ENCODE data around the gene TSPEAR. TPM values are rescaled to one million over a fixed set of nuclear protein-coding genes. Genes with fewer than 3 reads are reported as not detected.

TSPEAR gene
- total RNA-seq, 3 donors from 2014 or later (not counting 1 experiment from before 2014, with no cell fraction given): not detected

DNA sequence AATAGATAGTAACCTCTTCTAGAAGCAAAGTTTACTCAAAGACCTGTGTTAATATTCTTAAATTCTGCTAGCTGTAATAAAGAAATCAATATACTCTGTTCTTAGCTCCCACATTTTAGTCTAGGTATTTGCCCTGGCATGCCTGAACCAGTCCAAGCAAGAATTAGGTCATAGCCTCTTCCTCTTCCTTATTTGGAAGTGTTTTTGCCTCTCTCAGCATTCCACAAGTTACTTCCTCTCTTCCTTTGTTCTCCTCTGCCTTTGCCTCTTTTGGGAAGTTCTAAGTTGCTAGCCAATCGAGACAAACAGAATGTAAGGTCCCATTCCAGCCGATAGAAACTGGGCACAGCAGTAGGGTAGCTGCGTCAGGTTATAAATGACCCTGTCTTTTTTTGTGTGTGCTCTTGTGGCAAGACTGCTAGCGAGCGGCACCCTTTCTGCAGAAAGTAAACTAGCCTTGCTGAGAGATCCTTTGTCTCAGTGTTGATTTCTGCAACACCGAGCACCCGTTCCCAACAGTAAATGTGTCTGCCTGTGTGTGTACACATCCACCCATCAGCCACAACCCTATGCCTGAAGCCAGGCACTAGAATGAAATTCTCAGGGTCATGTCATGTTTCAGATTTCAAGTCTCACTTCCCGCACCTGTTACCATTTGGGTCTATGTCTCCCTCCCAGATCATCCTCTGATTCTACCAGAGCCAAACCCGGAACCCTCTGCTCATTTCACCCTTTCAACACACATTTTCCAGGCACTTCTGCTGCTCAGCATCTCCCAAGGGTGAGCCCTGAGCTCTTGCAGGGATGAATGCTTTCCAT, 218.6 kb downstream of the TSPEAR start:
- TF ChIP-seq, protein P1, sequence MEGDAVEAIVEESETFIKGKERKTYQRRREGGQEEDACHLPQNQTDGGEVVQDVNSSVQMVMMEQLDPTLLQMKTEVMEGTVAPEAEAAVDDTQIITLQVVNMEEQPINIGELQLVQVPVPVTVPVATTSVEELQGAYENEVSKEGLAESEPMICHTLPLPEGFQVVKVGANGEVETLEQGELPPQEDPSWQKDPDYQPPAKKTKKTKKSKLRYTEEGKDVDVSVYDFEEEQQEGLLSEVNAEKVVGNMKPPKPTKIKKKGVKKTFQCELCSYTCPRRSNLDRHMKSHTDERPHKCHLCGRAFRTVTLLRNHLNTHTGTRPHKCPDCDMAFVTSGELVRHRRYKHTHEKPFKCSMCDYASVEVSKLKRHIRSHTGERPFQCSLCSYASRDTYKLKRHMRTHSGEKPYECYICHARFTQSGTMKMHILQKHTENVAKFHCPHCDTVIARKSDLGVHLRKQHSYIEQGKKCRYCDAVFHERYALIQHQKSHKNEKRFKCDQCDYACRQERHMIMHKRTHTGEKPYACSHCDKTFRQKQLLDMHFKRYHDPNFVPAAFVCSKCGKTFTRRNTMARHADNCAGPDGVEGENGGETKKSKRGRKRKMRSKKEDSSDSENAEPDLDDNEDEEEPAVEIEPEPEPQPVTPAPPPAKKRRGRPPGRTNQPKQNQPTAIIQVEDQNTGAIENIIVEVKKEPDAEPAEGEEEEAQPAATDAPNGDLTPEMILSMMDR (IDR thresholded peaks at IDR 0.05): no peak
- Histone ChIP-seq H3K4me3 (ENCODE audit: low read length) (no peak overlapping the region), H3K27me3 (ENCODE audit: control insufficient read depth, insufficient read depth, low read length) (no peaks in the 10 kb centered on the region), H3K4me1 (ENCODE audit: control insufficient read depth, insufficient read depth, low read length) (no peaks in the 10 kb centered on the region), H3K9me3 (ENCODE audit: control insufficient read depth, insufficient read depth, low read length) (peaks cover 18% of the 10 kb centered on the region), H3K27ac (ENCODE audit: low read length) (no peak overlapping the region), H3K36me3 (ENCODE audit: control insufficient read depth, insufficient read depth, low read length) (no peaks in the 10 kb centered on the region)
- WGBS (ENCODE audit: insufficient coverage): 93% methylated on average over 9 of the region's 9 CpGs
- intact Hi-C loops (cut with micrococcal nuclease): no loop called here
- DNase-seq: no peak
- Mint-ChIP-seq H3K9me3 (peaks cover 5 to 7% of the 10 kb centered on the region in 2 donors), H3K36me3 (peaks cover 15% of the 10 kb centered on the region), H3K4me1 (peaks cover 0 to 11% of the 10 kb centered on the region in 2 donors), H3K27ac (no peak overlapping the region), H3K27me3 (ENCODE audit: low read depth in 2 of 2) (peaks cover 8 to 33% of the 10 kb centered on the region in 2 donors), H3K4me3 (no peak overlapping the region)
- ATAC-seq: no peak

DNA sequence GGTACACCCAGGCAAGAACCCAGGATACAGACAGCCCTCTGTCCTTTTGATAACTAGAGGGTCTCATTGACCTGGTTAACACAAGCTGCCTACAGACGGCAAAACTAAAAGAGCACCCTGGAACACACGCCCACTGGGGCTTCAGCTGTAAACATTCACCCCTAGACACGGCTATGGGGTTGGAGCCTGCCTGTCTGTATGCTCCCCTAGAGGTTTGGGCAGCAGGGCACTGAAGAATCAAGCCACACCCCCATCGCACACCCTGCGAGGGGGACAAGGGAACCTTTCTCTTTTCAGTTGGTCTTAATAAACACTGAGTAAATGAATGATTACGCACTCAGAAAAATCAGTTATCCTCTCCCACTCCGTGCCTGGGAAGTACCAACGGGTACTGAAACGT, 220.6 kb downstream of the TSPEAR start:
- WGBS (ENCODE audit: insufficient coverage): 88% methylated on average over 9 of the region's 9 CpGs
- H3K27me3 Mint-ChIP-seq (ENCODE audit: low read depth in 2 of 2): peaks cover 12 to 26% of the 10 kb centered on the region in 2 donors
- no peak overlapping the region for H3K4me3 Mint-ChIP-seq
- DNase-seq (no peak), ATAC-seq (no peak)
- intact Hi-C loops (cut with micrococcal nuclease): no loop called here
- TF ChIP-seq, protein P1 (IDR thresholded peaks at IDR 0.05): no peak
- peaks cover 15% of the 10 kb centered on the region for H3K36me3 Mint-ChIP-seq
- H3K4me1 Mint-ChIP-seq: peaks cover 0 to 14% of the 10 kb centered on the region in 2 donors
- H3K9me3 Mint-ChIP-seq: peaks cover 5 to 7% of the 10 kb centered on the region in 2 donors
- Histone ChIP-seq H3K27ac (ENCODE audit: low read length) (no peak overlapping the region), H3K9me3 (ENCODE audit: control insufficient read depth, insufficient read depth, low read length) (peaks cover 18% of the 10 kb centered on the region), H3K36me3 (ENCODE audit: control insufficient read depth, insufficient read depth, low read length) (no peaks in the 10 kb centered on the region), H3K4me3 (ENCODE audit: low read length) (no peak overlapping the region), H3K27me3 (ENCODE audit: control insufficient read depth, insufficient read depth, low read length) (no peaks in the 10 kb centered on the region), H3K4me1 (ENCODE audit: control insufficient read depth, insufficient read depth, low read length) (no peaks in the 10 kb centered on the region)
- no peak overlapping the region for H3K27ac Mint-ChIP-seq

DNA sequence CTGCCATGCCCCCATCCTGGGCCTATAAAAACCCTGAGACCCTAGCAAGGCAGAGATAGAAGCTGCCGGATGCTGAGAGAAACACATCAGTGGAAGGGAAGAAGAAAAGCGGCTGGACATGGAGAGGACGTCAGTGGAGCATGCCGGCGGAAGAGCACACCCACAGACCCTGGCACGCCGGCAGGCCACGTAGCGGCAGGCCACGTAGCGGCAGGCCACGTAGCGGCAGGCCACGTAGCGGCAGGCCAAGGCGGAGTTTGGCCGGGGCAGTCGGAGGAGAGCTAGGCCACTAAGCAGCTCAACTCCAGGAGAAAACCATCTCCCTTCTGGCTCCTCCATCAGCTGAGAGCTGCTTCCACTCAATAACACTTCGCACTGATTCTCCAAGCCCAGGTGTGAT, 221.0 kb downstream of the TSPEAR start:
- ATAC-seq: no peak
- no peak overlapping the region for H3K27ac ChIP-seq (ENCODE audit: low read length)
- H3K36me3 ChIP-seq (ENCODE audit: control insufficient read depth, insufficient read depth, low read length): no peaks in the 10 kb centered on the region
- TF ChIP-seq, protein P1 (IDR thresholded peaks at IDR 0.05): no peak
- no peaks in the 10 kb centered on the region for H3K4me1 ChIP-seq (ENCODE audit: control insufficient read depth, insufficient read depth, low read length)
- Mint-ChIP-seq H3K36me3 (peaks cover 15% of the 10 kb centered on the region), H3K9me3 (peaks cover 5 to 7% of the 10 kb centered on the region in 2 donors), H3K4me1 (peaks cover 0 to 11% of the 10 kb centered on the region in 2 donors), H3K4me3 (no peak overlapping the region), H3K27me3 (ENCODE audit: low read depth in 2 of 2) (peaks cover 11 to 22% of the 10 kb centered on the region in 2 donors), H3K27ac (no peak overlapping the region)
- no peak for DNase-seq
- no peaks in the 10 kb centered on the region for H3K27me3 ChIP-seq (ENCODE audit: control insufficient read depth, insufficient read depth, low read length)
- intact Hi-C loops (cut with micrococcal nuclease): no loop called here
- H3K4me3 ChIP-seq (ENCODE audit: low read length): no peak overlapping the region
- H3K9me3 ChIP-seq (ENCODE audit: control insufficient read depth, insufficient read depth, low read length): peaks cover 18% of the 10 kb centered on the region
- 97% methylated on average over 19 of the region's 19 CpGs for WGBS (ENCODE audit: insufficient coverage)
